WTC11 (cell line): ENCODE data around the gene LEUTX.

Source experiments
- ATF6 ChIP-seq: sonication (generic); formaldehyde crosslinking; IDR thresholded peaks from 2 replicates; pipeline ENCODE4 v1.8.1; 2023; ENCODE audit warnings: mild to moderate bottlenecking, missing genetic modification reagents
- CREM ChIP-seq: sonication (generic); formaldehyde crosslinking; IDR thresholded peaks from 2 replicates; pipeline ENCODE4 v1.8.1; 2022; ENCODE audit warnings: mild to moderate bottlenecking, missing genetic modification reagents, moderate library complexity
- CTCF ChIP-seq: fragments of 200-600 bp; IDR thresholded peaks from 2 replicates; pipeline ENCODE4 v1.8.0; 2022; ENCODE audit warnings: antibody characterized with exemption
- E2F4 ChIP-seq: sonication (generic); formaldehyde crosslinking; IDR thresholded peaks from 2 replicates; pipeline ENCODE4 v1.8.1; 2022; ENCODE audit warnings: low read depth, mild to moderate bottlenecking, moderate library complexity, missing genetic modification reagents, borderline replicate concordance
- NFE2L1 ChIP-seq: sonication (generic); formaldehyde crosslinking; IDR thresholded peaks from 2 replicates; pipeline ENCODE4 v1.8.1; 2023; ENCODE audit warnings: missing genetic modification reagents
- NR3C1 ChIP-seq: sonication (generic); formaldehyde crosslinking; conservative IDR thresholded peaks from 2 replicates; pipeline ENCODE4 v1.8.1; 2023; ENCODE audit warnings: low read depth, mild to moderate bottlenecking, missing genetic modification reagents
- RELA ChIP-seq: sonication (generic); formaldehyde crosslinking; IDR thresholded peaks from 2 replicates; pipeline ENCODE4 v1.8.1; 2022; ENCODE audit warnings: missing genetic modification reagents, mild to moderate bottlenecking, borderline replicate concordance
- USF1 ChIP-seq: sonication (generic); formaldehyde crosslinking; IDR thresholded peaks from 2 replicates; pipeline ENCODE4 v1.8.0; 2022; ENCODE audit warnings: mild to moderate bottlenecking, missing genetic modification reagents

- no peak for TF ChIP-seq NR3C1
- TF ChIP-seq CTCF: no peak
- TF ChIP-seq ATF6 (CRISPR knock-in tag): no peak
- TF ChIP-seq USF1 (CRISPR knock-in tag): no peak
- no peak for TF ChIP-seq CREM (CRISPR knock-in tag)
- no peak for TF ChIP-seq NFE2L1 (CRISPR knock-in tag)
- TF ChIP-seq E2F4: no peak
- TF ChIP-seq RELA: no peak
These were observed 51.1 kb downstream of the LEUTX start for GRCh38 chr19:39829702-39830275.
